Brain microvascular endothelial cell (primary cell): ENCODE data around the gene IPO13.

Experiments used
- DNase-seq: peaks from one replicate; pipeline ENCODE4 v3.0.0-alpha.2; 2020
- H3K27ac ChIP-seq: fragments of 250-450 bp; sonication (Bioruptor Pico); 2 replicates; pipeline ENCODE4 v1.5.1; 2020; ENCODE audit warnings: mild to moderate bottlenecking, moderate library complexity
- H3K27me3 ChIP-seq: fragments of 250-450 bp; sonication (Bioruptor Pico); replicated peaks from 2 replicates; pipeline ENCODE4 v1.5.1; 2020; ENCODE audit warnings: mild to moderate bottlenecking
- H3K36me3 ChIP-seq: fragments of 250-450 bp; sonication (Bioruptor Pico); replicated peaks from 2 replicates; pipeline ENCODE4 v1.5.1; 2020; ENCODE audit warnings: mild to moderate bottlenecking
- H3K4me3 ChIP-seq: 2 replicates; pipeline ENCODE4 v1.5.1; 2011; ENCODE audit warnings: low read depth, mild to moderate bottlenecking, control low read depth, low read length, moderate library complexity
- in situ Hi-C: cut with HindIII; loops from 2 replicates; pipeline ENCODE4 v1.10.0; 2017; ENCODE audit warnings: low sequenced_read_pairs, low pct_ligation_motif_present
- TF ChIP-seq, protein P1 (sequence below): IDR thresholded peaks from 2 replicates; pipeline ENCODE4 v1.5.1; 2011; ENCODE audit warnings: low read depth, mild to moderate bottlenecking, moderate library complexity, low read length, control low read depth, inconsistent platforms; ENCODE audit errors: missing control alignments

IPO13 gene

DNA sequence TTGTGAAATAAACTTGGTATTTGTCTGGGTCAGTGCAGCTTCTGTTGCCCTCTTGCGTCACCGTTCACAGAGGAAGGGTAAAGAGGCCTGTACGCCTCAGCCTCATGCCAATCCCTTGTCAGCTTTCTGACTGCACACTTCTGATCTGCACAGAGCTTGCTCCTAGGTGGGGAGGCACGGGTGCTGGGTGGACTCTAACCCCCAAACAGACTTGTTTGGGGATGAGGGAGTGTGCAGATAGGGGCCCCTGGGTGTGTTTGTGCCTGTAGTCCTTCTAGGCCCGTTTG lies 31.5 kb downstream of the IPO13 start:
- Histone ChIP-seq H3K27me3 (no peaks in the 10 kb centered on the region), H3K27ac (no peak overlapping the region), H3K4me3 (peak overlapping the region; percentile 72), H3K36me3 (peaks cover 21% of the 10 kb centered on the region)
- in situ Hi-C loops: no loop called here
- DNase-seq: no peak
- TF ChIP-seq, protein P1, sequence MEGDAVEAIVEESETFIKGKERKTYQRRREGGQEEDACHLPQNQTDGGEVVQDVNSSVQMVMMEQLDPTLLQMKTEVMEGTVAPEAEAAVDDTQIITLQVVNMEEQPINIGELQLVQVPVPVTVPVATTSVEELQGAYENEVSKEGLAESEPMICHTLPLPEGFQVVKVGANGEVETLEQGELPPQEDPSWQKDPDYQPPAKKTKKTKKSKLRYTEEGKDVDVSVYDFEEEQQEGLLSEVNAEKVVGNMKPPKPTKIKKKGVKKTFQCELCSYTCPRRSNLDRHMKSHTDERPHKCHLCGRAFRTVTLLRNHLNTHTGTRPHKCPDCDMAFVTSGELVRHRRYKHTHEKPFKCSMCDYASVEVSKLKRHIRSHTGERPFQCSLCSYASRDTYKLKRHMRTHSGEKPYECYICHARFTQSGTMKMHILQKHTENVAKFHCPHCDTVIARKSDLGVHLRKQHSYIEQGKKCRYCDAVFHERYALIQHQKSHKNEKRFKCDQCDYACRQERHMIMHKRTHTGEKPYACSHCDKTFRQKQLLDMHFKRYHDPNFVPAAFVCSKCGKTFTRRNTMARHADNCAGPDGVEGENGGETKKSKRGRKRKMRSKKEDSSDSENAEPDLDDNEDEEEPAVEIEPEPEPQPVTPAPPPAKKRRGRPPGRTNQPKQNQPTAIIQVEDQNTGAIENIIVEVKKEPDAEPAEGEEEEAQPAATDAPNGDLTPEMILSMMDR: no peak

DNA sequence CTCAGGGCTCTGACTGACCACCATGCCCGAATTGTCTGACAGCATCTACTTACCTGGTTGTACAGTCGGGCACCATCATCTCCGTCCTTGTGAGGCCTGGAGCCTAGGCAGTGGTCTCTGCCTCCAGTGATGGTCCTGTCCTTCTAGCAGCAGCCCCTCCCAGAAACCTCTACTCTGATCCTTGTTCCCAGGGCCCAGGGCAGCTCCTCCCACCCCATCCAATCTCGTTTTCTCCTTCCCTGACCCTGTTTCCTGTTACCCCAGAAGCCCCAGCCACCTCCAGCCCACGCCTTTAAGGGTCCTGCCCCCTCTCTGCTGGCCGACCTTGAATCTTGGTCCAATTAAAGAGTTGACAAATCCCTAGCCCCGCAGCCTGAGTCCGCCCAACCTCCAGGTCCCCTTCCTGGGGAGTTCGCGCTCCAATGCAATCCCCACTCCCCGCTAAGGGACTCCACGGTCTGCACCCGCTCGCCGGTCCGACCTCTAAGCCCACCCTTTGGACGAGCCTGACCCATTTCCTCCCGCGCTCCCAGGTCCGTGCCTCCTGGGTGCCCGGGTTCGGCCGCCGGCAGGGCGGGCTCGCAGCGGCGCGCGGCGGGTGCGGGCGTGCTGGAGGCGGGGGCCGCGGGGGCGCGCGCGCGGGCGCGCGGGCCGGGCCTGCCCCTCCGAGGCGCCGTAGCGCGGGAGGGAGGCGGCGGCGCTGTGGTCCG lies 32.0 kb downstream of the IPO13 start, which contains the start of gene B4GALT2:
Gene B4GALT2, plus strand, starts transcription at position 660 of the 710 bp plus-strand sequence. CDS start 1,951 bp downstream, outside the sequence.
- no peak for DNase-seq
- TF ChIP-seq, protein P1: no peak
- Histone ChIP-seq H3K27ac (peak within 1 kb of the TSS; percentile 32), H3K27me3 (no peaks in the 10 kb centered on the region), H3K36me3 (peaks cover 21% of the 10 kb centered on the region), H3K4me3 (peak within 1 kb of the TSS; percentile 72)
- in situ Hi-C loops: no loop called here

DNA sequence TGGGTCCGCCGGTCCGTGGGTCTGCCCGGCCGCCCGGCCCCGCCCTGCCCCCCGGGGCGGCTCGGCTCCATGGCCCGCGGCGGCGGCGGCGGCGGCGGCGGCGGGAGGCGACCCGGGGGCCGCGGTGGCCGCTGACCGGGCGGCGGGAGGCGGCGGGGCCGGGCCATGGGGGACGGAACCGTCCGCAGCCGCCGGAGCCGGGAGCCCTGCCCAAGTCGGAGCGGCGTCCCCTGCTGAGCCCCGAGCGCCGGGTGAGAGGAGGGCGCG lies 32.4 kb downstream of the IPO13 start:
- no peaks in the 10 kb centered on the region for H3K27me3 ChIP-seq
- H3K4me3 ChIP-seq: peak overlapping the region; percentile 72
- H3K36me3 ChIP-seq: peaks cover 21% of the 10 kb centered on the region
- in situ Hi-C loops: no loop called here
- DNase-seq: no peak
- TF ChIP-seq, protein P1: no peak
- H3K27ac ChIP-seq: peak overlapping the region; percentile 32

DNA sequence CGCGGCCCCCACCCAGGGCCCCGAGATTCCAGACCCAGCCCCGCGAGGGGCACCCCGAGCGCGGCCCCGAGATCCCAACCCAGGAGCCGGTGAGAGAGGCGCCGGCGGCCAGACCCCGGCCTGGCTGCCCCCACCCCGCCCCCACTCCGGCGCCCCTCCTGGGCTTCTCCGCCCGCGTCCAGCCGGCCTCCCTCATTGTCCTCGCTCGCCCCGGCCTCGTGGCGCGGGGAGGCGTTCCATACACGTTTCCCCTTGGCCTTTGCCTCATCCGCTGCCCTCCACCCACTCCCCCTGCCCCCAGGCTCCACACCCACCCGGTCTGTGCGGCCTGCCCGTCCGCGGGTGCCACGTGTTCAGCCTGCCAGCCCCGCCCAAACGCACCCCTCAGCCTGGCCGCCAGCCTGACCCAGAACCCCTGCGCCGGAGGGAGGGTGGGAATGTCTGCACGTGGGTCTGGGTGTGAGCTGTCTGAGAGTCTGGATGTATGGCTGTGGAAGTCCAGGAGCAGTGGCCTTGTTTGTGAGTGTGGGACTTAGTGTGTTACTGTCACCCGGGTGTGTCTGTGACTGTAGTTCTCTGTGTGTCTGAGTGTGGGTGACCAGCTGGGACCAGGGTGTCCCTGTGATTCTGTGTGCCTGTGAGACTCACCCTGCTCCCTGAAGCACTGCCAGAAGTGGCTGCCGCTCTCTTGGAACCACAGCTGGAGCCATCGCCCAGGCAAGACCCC lies 32.9 kb downstream of the IPO13 start:
- Histone ChIP-seq H3K27ac (peak overlapping the region; percentile 32), H3K27me3 (no peaks in the 10 kb centered on the region), H3K4me3 (peak overlapping the region; percentile 67), H3K36me3 (peaks cover 25% of the 10 kb centered on the region)
- peak; percentile 35 for DNase-seq
- in situ Hi-C loops: no loop called here
- TF ChIP-seq, protein P1: no peak

DNA sequence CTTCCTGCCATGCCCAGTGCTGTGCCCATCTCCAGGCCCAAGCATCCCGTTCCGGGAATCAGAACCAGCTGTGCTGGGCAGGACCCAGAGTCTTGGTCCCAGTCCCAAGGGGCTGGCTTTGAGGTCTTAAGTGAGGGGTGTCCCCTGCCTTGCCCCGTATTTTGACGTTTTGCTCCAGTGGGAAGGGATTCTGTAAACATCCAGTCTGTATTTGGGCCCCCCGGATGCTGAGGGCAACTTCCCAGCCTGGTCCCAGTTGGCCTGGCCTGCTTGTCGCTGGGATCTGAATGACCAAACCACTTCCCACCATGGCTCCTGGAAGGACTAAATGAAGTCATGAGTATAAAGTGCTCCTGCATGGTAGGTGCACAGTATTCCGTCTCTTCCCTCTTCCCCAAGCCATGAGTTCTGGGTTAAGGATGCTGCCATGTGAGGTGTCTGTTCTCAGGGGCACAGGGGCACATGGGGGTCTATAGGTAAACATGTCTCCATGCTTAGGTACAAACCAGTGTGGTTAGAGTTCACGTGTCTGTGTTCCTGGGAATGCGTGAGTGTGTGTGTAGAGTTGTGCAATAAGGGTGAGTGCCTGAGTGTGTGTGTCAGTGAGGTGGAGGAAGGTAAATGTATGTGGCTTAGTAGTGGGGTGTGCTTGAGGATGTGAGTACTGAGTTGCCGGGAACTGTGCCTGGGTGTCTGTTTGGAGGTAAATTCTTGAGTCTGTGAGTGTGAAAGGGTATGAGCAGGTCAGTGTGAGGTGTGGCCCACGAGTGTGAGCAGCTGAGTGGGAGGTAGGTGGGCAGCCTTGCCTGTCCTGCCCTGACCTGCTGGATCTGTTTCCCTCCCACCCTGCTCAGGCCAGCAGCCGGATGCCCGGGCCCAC lies 33.7 kb downstream of the IPO13 start:
- TF ChIP-seq, protein P1: no peak
- no peak overlapping the region for H3K27ac ChIP-seq
- in situ Hi-C loops: no loop called here
- H3K36me3 ChIP-seq: peaks cover 31% of the 10 kb centered on the region
- H3K27me3 ChIP-seq: no peaks in the 10 kb centered on the region
- peak overlapping the region; percentile 67 for H3K4me3 ChIP-seq
- DNase-seq: no peak
